Measurements from ENCODE around the gene WWP2. TPM values are rescaled to one million over a fixed set of nuclear protein-coding genes. Genes with fewer than 3 reads are reported as not detected.

The WWP2 gene
- total RNA-seq, 1 experiment from 2014 or later: 40.2 TPM

DNA sequence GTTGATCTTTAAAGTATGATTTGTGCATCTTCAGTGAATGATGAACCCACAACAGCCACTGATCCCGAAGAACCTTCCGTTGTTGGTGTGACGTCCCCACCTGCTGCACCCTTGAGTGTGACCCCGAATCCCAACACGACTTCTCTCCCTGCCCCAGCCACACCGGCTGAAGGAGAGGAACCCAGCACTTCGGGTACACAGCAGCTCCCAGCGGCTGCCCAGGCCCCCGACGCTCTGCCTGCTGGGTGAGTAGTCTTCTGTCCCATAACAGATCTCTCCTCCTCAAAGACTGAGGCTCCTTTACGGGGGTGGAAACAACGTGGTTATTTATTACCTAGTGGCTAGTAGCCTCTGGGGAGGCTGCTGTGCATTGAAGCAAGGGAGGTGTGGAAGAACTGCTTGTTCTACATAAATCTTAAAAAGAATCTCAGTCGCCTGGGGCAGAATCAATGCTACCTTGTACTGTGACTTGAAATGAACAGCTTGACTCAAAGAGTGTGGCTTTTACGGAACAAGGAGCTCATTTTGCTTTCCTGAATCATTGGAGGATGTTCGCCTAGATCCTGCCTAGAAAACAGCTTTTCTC is 126.0 kb downstream of the WWP2 start:
- H3K18ac ChIP-seq (ENCODE audit: insufficient read length, low read depth, low read length): no peak overlapping the region
- no peak overlapping the region for H3K23ac ChIP-seq (ENCODE audit: insufficient read length, low read depth, low read length)
- H3K4me1 Mint-ChIP-seq: peaks cover 8 to 9% of the 10 kb centered on the region in 2 experiments; a peak in 3 of 4 replicates
- no peaks in the 10 kb centered on the region for H3K9me3 ChIP-seq (ENCODE audit: control insufficient read depth, low read depth, low read length)
- no peaks in the 10 kb centered on the region for H4K20me1 ChIP-seq (ENCODE audit: control insufficient read depth, insufficient read depth, insufficient read length)
- no peak overlapping the region for H3K9ac ChIP-seq (ENCODE audit: extremely low read depth, insufficient read length, low read length)
- H4K5ac ChIP-seq (ENCODE audit: insufficient read length, low read depth, low read length): no peak overlapping the region
- no peak overlapping the region for H3K14ac ChIP-seq (ENCODE audit: insufficient read depth, low read length)
- H3K9me3 Mint-ChIP-seq: no peaks in the 10 kb centered on the region; a peak in 1 of 5 replicates
- H3K4me3 Mint-ChIP-seq: no peak overlapping the region
- no peak overlapping the region for H3K4ac ChIP-seq (ENCODE audit: low read depth, low read length)
- no CpG with 5 or more reads among the region's 15 CpGs for WGBS (ENCODE audit: extremely low coverage, insufficient read length, low lambda C conversion rate)
- H3K56ac ChIP-seq (ENCODE audit: insufficient read length, low read depth, low read length): no peak overlapping the region
- H3K27ac Mint-ChIP-seq: peak overlapping the region in 1 of 3 experiments; percentile 60; a peak in 3 of 7 replicates
- no peak overlapping the region for H4K91ac ChIP-seq (ENCODE audit: insufficient read length, low read depth, low read length)
- H2AK5ac ChIP-seq (ENCODE audit: insufficient read length, low read length): no peak overlapping the region
- no peaks in the 10 kb centered on the region for H3K27me3 ChIP-seq (ENCODE audit: insufficient read depth, low read length)
- no peak overlapping the region for H2BK15ac ChIP-seq (ENCODE audit: low read depth, low read length)
- no peak overlapping the region for H3K4me2 ChIP-seq (ENCODE audit: insufficient read depth, insufficient read length, low read length)
- no peak overlapping the region for H3K27ac ChIP-seq (ENCODE audit: insufficient read length, low read depth, low read length)
- DNase-seq: no peak
- no peaks in the 10 kb centered on the region for H3K79me2 ChIP-seq (ENCODE audit: insufficient read depth, low read length)
- no peak overlapping the region for H3T11ph ChIP-seq (ENCODE audit: low read length)
- no peaks in the 10 kb centered on the region for H3K23me2 ChIP-seq (ENCODE audit: insufficient read length, low read depth, low read length, poor library complexity, severe bottlenecking)
- H2BK5ac ChIP-seq (ENCODE audit: insufficient read length, low read length): no peak overlapping the region
- 0 out of 2 replicates have a peak, but pooled peaks cover 2% of the 10 kb centered on the region for H3K4me1 ChIP-seq (ENCODE audit: insufficient read depth, low read length)
- no peak overlapping the region for H2BK20ac ChIP-seq (ENCODE audit: low read depth, low read length, poor library complexity, severe bottlenecking)
- no peaks in the 10 kb centered on the region for H3K27me3 Mint-ChIP-seq (ENCODE audit: low read depth)
- TF ChIP-seq, protein P1, sequence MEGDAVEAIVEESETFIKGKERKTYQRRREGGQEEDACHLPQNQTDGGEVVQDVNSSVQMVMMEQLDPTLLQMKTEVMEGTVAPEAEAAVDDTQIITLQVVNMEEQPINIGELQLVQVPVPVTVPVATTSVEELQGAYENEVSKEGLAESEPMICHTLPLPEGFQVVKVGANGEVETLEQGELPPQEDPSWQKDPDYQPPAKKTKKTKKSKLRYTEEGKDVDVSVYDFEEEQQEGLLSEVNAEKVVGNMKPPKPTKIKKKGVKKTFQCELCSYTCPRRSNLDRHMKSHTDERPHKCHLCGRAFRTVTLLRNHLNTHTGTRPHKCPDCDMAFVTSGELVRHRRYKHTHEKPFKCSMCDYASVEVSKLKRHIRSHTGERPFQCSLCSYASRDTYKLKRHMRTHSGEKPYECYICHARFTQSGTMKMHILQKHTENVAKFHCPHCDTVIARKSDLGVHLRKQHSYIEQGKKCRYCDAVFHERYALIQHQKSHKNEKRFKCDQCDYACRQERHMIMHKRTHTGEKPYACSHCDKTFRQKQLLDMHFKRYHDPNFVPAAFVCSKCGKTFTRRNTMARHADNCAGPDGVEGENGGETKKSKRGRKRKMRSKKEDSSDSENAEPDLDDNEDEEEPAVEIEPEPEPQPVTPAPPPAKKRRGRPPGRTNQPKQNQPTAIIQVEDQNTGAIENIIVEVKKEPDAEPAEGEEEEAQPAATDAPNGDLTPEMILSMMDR (conservative IDR thresholded peaks at IDR 0.05): no peak
- no peak overlapping the region for H2BK12ac ChIP-seq (ENCODE audit: insufficient read length, low read depth, low read length)
- no peak overlapping the region for H2AFZ ChIP-seq (ENCODE audit: low read length)
- H2BK120ac ChIP-seq (ENCODE audit: low read depth, low read length, poor library complexity, severe bottlenecking): no peak overlapping the region
- H4K8ac ChIP-seq (replicated peaks; ENCODE audit: insufficient read length, low read depth, low read length): no peak overlapping the region
- H3K79me1 ChIP-seq (ENCODE audit: insufficient read depth, low read depth, low read length, poor library complexity, severe bottlenecking): no peaks in the 10 kb centered on the region
- H3K36me3 Mint-ChIP-seq (ENCODE audit: insufficient read depth in 1 of 3, low read depth in 3 of 3): peaks cover 12 to 18% (median 16%) of the 10 kb centered on the region in 3 experiments

All from H9 (cell line).